ENCODE measurements around the gene MEF2C. TPM values are rescaled to one million over a fixed set of nuclear protein-coding genes. Genes with fewer than 3 reads are reported as not detected.

The MEF2C gene
- polyA plus RNA-seq, 1 donor from 2014 or later: 30.2 TPM

- no peak overlapping the region for H3K9ac ChIP-seq (ENCODE audit: low read length)
- H3K9me2 ChIP-seq (ENCODE audit: insufficient read depth, low read length): no peaks in the 10 kb centered on the region
- H3K79me2 ChIP-seq (replicated peaks; ENCODE audit: insufficient read depth, low read length): no peaks in the 10 kb centered on the region
- H4K20me1 ChIP-seq (ENCODE audit: insufficient read depth): no peaks in the 10 kb centered on the region
- no peaks in the 10 kb centered on the region for H3K9me3 ChIP-seq (ENCODE audit: low read length)
- H3F3A ChIP-seq (ENCODE audit: insufficient read depth, low read length, poor library complexity, severe bottlenecking): no peaks in the 10 kb centered on the region
- no peak overlapping the region for H3K4me2 ChIP-seq (ENCODE audit: low read length)
- H3K27ac ChIP-seq (ENCODE audit: low read length): no peak overlapping the region
- no peak overlapping the region for H2AFZ ChIP-seq (ENCODE audit: low read depth, low read length)
- H3K27me3 ChIP-seq (ENCODE audit: insufficient read depth, low read depth, low read length): no peaks in the 10 kb centered on the region
- no peaks in the 10 kb centered on the region for H3K36me3 ChIP-seq (ENCODE audit: insufficient read depth, low read length)
- no peak overlapping the region for H3K4me3 ChIP-seq (ENCODE audit: low read length)
- TF ChIP-seq SMC3 (conservative IDR thresholded peaks at IDR 0.05; ENCODE audit: poor library complexity) (no peak), MXI1 (conservative IDR thresholded peaks at IDR 0.05; ENCODE audit: poor library complexity, severe bottlenecking) (no peak), EP300 (conservative IDR thresholded peaks at IDR 0.05; ENCODE audit: poor library complexity, severe bottlenecking) (no peak), TAF1 (IDR thresholded peaks at IDR 0.05; ENCODE audit: low read depth) (no peak), REST (IDR thresholded peaks at IDR 0.05; ENCODE audit: borderline replicate concordance) (no peak), EZH2 (IDR thresholded peaks at IDR 0.05; ENCODE audit: borderline replicate concordance, insufficient read depth, low read length, poor library complexity, severe bottlenecking) (no peak), RAD21 (conservative IDR thresholded peaks at IDR 0.05) (no peak), POLR2AphosphoS5 (IDR thresholded peaks at IDR 0.05) (no peak), CTCF (IDR thresholded peaks at IDR 0.05; ENCODE audit: poor library complexity, severe bottlenecking) (no peak)
Observed at GRCh38 chr5:88834131-88834462, 48.9 kb downstream of the MEF2C start.

GRCh38 chr5:88833371-88834130, 49.4 kb downstream of the MEF2C start:
- H2AFZ ChIP-seq (ENCODE audit: low read depth, low read length): no peak overlapping the region
- no peaks in the 10 kb centered on the region for H3K79me2 ChIP-seq (replicated peaks; ENCODE audit: insufficient read depth, low read length)
- no peak overlapping the region for H3K9ac ChIP-seq (ENCODE audit: low read length)

More at GRCh38 chr5:88833371-88834130, 49.4 kb downstream of the MEF2C start:
- H3K4me2 ChIP-seq (ENCODE audit: low read length): no peak overlapping the region
- H3K9me2 ChIP-seq (ENCODE audit: insufficient read depth, low read length): no peaks in the 10 kb centered on the region
- no peak overlapping the region for H3K27ac ChIP-seq (ENCODE audit: low read length)
- no peak overlapping the region for H3K4me3 ChIP-seq (ENCODE audit: low read length)
- no peaks in the 10 kb centered on the region for H3K36me3 ChIP-seq (ENCODE audit: insufficient read depth, low read length)
- H3K27me3 ChIP-seq (ENCODE audit: insufficient read depth, low read depth, low read length): no peaks in the 10 kb centered on the region
- no peaks in the 10 kb centered on the region for H3F3A ChIP-seq (ENCODE audit: insufficient read depth, low read length, poor library complexity, severe bottlenecking)
- H3K9me3 ChIP-seq (ENCODE audit: low read length): no peaks in the 10 kb centered on the region
- TF ChIP-seq RAD21 (conservative IDR thresholded peaks at IDR 0.05) (no peak), EP300 (conservative IDR thresholded peaks at IDR 0.05; ENCODE audit: poor library complexity, severe bottlenecking) (no peak), TAF1 (IDR thresholded peaks at IDR 0.05; ENCODE audit: low read depth) (no peak), REST (IDR thresholded peaks at IDR 0.05; ENCODE audit: borderline replicate concordance) (no peak), SMC3 (conservative IDR thresholded peaks at IDR 0.05; ENCODE audit: poor library complexity) (no peak), MXI1 (conservative IDR thresholded peaks at IDR 0.05; ENCODE audit: poor library complexity, severe bottlenecking) (no peak), CTCF (IDR thresholded peaks at IDR 0.05; ENCODE audit: poor library complexity, severe bottlenecking) (no peak), POLR2AphosphoS5 (IDR thresholded peaks at IDR 0.05) (no peak), EZH2 (IDR thresholded peaks at IDR 0.05; ENCODE audit: borderline replicate concordance, insufficient read depth, low read length, poor library complexity, severe bottlenecking) (no peak)
- H4K20me1 ChIP-seq (ENCODE audit: insufficient read depth): no peaks in the 10 kb centered on the region
